A549 (cell line): Measurements from ENCODE around the gene SPSB4.

Experiments used
- CEBPB ChIP-seq, 2 experiments: fragments of >200 bp in 1 of 2; sonication (Bioruptor Twin) in 1 of 2; formaldehyde crosslinking in 1 of 2; IDR thresholded peaks; 2 replicates each; pipeline ENCODE4 v1.6.1; 2012 to 2016
- HMGXB4 ChIP-seq: fragments of 250-450 bp; sonication (Bioruptor Pico); IDR thresholded peaks from 2 replicates; pipeline ENCODE4 v1.5.0; 2021; ENCODE audit warnings: mild to moderate bottlenecking, moderate library complexity, borderline replicate concordance
- MAX ChIP-seq: IDR thresholded peaks from 2 replicates; pipeline ENCODE4 v1.6.1; 2012
- POLR2A ChIP-seq: IDR thresholded peaks from 2 replicates; pipeline ENCODE4 v1.6.1; 2012; ENCODE audit warnings: mild to moderate bottlenecking, low read length
- SREBF2 ChIP-seq: fragments of 450-650 bp; IDR thresholded peaks from 2 replicates; pipeline ENCODE4 v1.6.1; 2014; ENCODE audit warnings: mild to moderate bottlenecking, moderate library complexity
- ZNF302 ChIP-seq: fragments of 250-450 bp; sonication (Bioruptor Pico); IDR thresholded peaks from 2 replicates; pipeline ENCODE4 v1.9.0; 2021; ENCODE audit warnings: inconsistent platforms, mild to moderate bottlenecking, moderate library complexity

- TF ChIP-seq SREBF2 = no peak
- TF ChIP-seq MAX = no peak
- TF ChIP-seq ZNF302 (CRISPR knock-in tag) = no peak
- TF ChIP-seq HMGXB4 (CRISPR knock-in tag) = no peak
- TF ChIP-seq CEBPB (IDR thresholded peaks at IDR 0.05) = no peak
- TF ChIP-seq POLR2A = no peak
These were observed 123.5 kb downstream of the SPSB4 start for GRCh38 chr3:141174674-141175073.
